G401 (cell line): ENCODE data around the gene GBA3. TPM values are rescaled to one million over a fixed set of nuclear protein-coding genes. Genes with fewer than 3 reads are reported as not detected.

Experiments used
- DNase-seq: peaks from one replicate; pipeline ENCODE4 v3.0.0-alpha.2; 2015; ENCODE audit warnings: low spot score
- in situ Hi-C: cut with HindIII; loops from 2 replicates; pipeline ENCODE4 v1.10.0; 2016; ENCODE audit warnings: low sequenced_read_pairs, mixed read lengths
- total RNA-seq: library from RNA; depleted of rRNA; stranded (reverse); fragments of >200 nt; shearing (Covaris generic); gene quantifications from 2 replicates; pipeline ENCODE4 v1.2.3, GENCODE V29; 2014; rRNA removed

Gene GBA3
- not detected in 2 replicates for total RNA-seq

- DNase-seq = no peak
- in situ Hi-C loops = no loop called here
These were observed at the start of gene GBA3 for GRCh38 chr4:22692736-22693135. GBA3 (plus strand) TSS chr4:22692937.

GRCh38 chr4:22643952-22644351 is 48.8 kb upstream of the GBA3 start:
- in situ Hi-C loops = no loop called here
- DNase-seq = no peak

DNA sequence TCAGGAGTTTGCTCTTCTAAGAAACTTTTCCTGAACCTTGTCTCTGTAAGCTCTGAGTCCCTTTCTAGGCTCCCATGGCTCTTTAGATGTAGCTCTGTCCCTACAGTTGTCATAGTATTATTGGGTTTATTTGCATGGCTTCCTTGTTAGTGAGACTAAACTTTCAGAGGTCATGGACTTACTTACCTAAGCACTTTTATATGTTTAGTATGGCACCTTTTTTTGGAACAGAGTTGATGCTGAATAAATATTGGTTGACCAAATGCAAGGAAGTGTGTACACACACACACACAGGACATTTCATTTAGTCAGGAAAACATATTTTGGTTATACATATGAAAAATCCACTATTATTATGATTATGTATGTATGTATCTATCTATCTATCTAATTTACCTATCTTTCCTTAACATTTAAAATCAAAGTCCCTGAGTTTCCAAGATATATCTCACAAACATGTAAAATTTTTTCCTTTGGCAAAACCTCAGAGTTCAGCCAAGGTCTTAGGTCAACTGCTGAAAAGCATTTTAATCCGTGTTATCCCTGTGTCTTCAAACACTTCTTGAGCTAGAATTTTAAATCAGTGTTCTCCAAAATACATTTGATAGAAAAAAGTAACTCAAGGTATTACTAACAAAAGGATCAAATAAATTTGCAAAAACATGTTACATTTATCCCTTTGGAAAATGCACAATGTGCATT is 47.1 kb upstream of the GBA3 start:
- in situ Hi-C loops = no loop called here
- DNase-seq = no peak

DNA sequence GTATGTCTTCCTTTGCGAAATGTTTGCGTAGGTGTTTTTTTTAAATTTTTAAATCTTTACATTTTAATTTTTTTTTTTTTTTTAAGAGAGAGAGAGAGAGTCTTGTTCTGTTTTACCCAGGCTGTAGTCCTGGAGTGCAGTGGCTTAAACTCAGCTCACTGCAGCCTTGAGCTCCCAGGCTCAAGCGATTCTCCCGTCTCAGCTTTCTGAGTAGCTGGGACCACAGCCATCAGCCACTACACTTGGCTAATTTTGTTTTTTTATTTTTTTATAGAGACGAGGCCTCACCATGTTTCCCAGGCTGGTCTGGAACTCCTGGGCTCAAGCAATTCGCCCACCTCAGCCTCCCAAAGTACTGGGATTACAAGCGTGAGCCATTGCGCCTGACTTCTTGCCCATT is 43.7 kb upstream of the GBA3 start:
- in situ Hi-C loops = no loop called here
- DNase-seq = no peak

DNA sequence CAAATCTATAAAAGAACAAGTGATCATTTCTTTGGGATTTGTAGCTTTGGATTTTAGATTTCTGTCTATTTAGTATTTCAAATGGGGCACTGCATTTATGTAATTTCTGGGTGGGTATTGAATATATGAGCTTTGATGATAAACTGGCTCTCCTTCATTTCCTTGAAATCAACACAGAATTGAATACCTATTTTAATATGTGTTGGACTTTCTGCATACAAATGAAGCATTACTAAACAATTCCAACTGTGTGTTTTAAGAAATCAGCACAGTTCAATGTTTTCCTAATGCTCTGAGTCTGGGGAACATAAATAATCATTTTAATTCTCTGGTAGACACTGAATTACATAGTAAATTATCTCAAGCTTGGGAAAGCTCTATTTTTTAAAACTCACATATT is 42.0 kb upstream of the GBA3 start:
- in situ Hi-C loops = no loop called here
- no peak for DNase-seq

- in situ Hi-C loops = no loop called here
- DNase-seq = no peak
These were observed 39.0 kb upstream of the GBA3 start for GRCh38 chr4:22653752-22654151.

GRCh38 chr4:22661443-22661842 is 31.3 kb upstream of the GBA3 start:
- DNase-seq = no peak
- in situ Hi-C loops = no loop called here

DNA sequence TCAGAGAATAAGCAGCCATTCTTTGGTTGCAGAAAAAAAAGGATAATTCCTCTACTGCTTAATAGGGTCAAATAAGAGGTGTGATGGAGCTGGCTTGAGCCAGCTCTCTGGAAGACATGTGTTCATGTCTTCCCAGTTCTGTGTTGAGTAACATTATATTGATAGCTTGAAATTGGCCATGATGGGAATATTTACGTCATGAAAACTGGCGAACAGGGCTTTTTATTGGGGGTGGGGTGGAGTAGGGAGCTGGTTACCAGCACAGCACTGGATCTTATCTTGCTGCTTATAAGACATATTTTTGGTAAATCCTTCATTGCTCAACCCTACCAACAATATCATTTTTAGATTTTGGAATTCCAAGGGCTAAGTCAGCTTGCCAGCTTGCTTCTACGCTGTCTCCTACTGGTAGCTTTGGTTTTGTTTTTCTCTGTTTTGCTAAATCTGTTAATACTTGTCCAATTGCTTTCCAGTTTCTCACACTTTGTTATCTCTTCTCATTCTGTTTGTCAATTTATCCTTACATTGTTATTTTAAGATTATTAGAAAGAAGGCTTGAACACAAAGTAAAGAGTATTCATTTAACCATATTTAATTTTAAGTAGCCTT is 25.3 kb upstream of the GBA3 start:
- in situ Hi-C loops = no loop called here
- DNase-seq = no peak

DNA sequence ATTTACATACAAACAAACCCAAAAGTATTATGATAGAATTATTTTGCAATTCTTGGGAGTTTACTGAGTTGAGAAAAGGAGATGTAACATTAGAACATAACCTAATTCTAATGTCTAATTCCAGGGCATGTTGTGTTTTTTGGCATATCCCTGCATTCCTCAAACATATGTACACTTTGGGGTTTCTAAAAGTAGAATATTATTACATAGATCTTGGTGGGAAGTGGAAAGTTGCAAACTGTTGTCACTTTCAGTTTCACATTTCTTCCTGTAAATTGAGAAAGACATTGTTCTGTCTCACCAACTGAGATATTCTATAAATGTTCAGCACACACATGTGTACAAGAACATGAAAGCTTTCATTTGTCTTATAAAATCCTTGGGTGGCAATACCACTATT is 24.4 kb upstream of the GBA3 start:
- in situ Hi-C loops = no loop called here
- no peak for DNase-seq

GRCh38 chr4:22668702-22669101 is 24.0 kb upstream of the GBA3 start:
- in situ Hi-C loops = no loop called here

DNA sequence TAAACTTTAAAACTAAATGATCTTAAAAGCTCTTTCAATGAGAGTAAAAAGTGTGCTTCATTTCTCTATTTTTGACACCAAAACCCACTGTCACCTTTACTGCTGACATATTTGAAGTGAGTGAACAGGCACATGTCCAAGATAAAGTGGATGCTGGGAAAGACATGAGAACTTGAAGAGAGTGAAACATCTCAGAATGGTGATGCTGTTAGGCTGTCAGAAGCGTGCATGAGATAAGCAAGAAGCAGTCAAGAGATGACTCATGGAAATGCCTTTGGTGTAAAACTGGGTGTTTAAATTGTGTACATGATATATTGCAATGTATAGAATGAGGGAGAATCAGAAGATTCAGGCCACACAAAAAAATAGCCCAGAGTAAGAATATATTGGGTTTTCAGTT is 21.8 kb upstream of the GBA3 start:
- in situ Hi-C loops = no loop called here

More at GRCh38 chr4:22668702-22669101, 24.0 kb upstream of the GBA3 start:
- DNase-seq = no peak

GRCh38 chr4:22672519-22672918 is 20.2 kb upstream of the GBA3 start:
- DNase-seq = no peak
- in situ Hi-C loops = no loop called here

More for the DNA sequence above, 21.8 kb upstream of the GBA3 start:
- no peak for DNase-seq

GRCh38 chr4:22672944-22673343 is 19.8 kb upstream of the GBA3 start:
- in situ Hi-C loops = no loop called here

GRCh38 chr4:22674700-22675099 is 18.0 kb upstream of the GBA3 start:
- in situ Hi-C loops = no loop called here
- no peak for DNase-seq

More at GRCh38 chr4:22672944-22673343, 19.8 kb upstream of the GBA3 start:
- no peak for DNase-seq

DNA sequence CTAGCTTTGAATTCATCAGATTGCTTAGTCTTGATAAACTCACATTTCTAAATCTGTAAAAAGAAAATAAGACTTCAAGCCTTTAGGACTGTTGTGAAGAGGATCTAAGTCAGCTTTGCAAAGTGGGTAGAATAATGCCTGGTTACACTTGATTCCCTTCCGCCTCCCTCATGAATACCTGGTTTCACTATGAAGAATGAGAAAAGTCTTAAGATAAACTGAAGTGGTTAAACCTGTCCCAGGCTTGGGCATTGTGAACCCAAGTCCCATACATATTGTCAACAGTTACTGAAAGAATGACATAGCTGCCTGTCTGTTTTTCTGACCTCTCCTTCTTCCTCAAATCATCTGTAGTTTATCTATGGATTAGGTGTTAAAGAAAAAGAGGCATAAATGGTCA is 16.7 kb upstream of the GBA3 start:
- in situ Hi-C loops = no loop called here
- DNase-seq = no peak

- in situ Hi-C loops = no loop called here
- no peak for DNase-seq
These were observed 15.0 kb upstream of the GBA3 start for GRCh38 chr4:22677780-22678179.

- in situ Hi-C loops = no loop called here
- no peak for DNase-seq
These were observed 13.5 kb upstream of the GBA3 start for GRCh38 chr4:22678940-22679854.

DNA sequence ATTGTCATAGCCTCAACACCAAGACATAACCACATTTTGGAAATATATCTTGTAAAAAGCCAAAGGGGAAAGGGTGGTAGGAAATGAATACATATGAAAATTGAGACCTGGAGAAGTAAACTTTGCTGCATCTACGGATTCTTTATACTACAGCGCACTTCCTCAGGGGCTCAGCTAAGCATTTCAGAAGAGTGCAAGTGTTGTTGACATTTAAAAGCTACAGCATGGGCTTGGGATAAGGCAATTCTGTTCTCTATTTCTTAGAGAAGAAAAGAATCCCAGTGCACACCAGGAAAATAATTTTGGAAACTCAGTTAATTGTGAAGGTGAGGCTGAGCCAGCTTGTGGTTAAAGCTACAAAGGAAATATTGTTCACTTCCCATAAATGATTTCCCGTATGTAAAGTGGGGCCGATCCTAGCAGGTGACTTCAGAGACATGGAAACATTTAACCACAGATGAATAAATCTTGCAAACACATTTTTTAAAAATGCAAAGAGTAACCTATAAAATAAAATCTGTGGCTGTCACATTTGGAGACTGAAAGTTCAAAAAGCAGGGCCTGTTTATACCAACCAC is 12.6 kb upstream of the GBA3 start:
- DNase-seq = no peak
- in situ Hi-C loops = no loop called here

DNA sequence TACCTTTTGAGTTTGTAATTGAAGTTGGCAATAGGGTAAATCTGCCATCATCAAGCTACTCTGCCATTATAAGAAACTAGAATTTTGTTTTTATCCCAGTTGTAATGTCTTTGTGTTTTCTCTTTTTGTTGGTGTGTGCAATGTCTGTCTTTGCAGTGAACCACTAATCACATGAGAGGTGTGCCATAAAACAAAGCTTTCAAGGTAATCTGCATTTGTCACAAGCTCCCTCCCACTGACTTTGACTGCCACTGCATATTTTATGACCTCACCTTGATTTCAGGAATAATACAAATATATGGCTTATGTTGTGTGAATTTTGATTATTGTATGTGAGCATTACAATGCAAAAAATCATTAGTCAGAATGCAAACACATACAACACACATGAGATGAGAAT is 9.0 kb upstream of the GBA3 start:
- no peak for DNase-seq
- in situ Hi-C loops = no loop called here

DNA sequence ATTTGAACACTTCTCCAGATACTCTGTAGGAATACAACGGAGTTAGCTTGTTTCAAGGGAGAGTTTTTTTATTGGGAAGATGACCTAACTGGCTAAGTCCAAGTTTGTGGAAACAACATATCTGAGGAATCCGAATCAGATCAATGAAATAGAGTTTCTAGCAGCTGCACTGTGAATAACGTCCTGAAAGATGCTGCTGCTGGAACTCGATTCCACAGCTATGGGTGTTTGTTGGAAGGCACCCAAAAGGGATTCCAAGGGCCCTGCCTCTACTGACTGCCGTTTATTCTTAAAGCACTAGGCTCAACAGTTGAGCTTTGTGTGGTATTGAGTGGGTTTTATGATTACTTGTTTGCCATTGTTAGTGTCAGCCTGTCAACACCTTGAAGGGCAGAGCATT is 6.6 kb upstream of the GBA3 start:
- DNase-seq = no peak
- in situ Hi-C loops = no loop called here
